K562 (cell line): Measurements from ENCODE around the gene SNRPF. TPM values are rescaled to one million over a fixed set of nuclear protein-coding genes. Genes with fewer than 3 reads are reported as not detected.
A peak's percentile ranks its signal among the peaks of the same experiment; 100 is the strongest.

Experiments used
- ATAC-seq: fragments of 200-7000 bp; cut with Tn5 transposase; 3 replicates; pipeline ENCODE4 v1.9.1; 2020; ENCODE audit warnings: moderate library complexity
- BruUV-seq: library from RNA; stranded (reverse); fragments of 400-500 nt; replicated peaks from 2 replicates; lab custom pipeline; 2021; lab: Mats Ljungman, UMichigan
- CTCF ChIA-PET: fragments of 300-600 bp; formaldehyde crosslinking; extraction: SDS; loops from one replicate; lab custom pipeline; 2021; ENCODE audit warnings: low intra/inter-chr PET ratio; lab: Yijun Ruan, JAX
- POLR2A ChIA-PET: fragments of 300-600, 350-650 bp; sonication (Branson Sonifier 250); formaldehyde crosslinking; extraction: SDS; loops from one replicate; lab custom pipeline; 2021; ENCODE audit warnings: antibody characterized with exemption, inconsistent platforms; lab: Yijun Ruan, JAX
- DNase-seq, 4 experiments: peaks; one replicate each; pipeline versions ENCODE4 v3.0.0 to v3.0.0-alpha.2; 2011 to 2018; ENCODE audit warnings: low spot score in 3 of 4, mixed read lengths in 3 of 4; ENCODE audit errors: extremely low read depth in 1 of 4
- FAIRE-seq: peaks from 2 replicates; lab custom pipeline; 2011; peaks lifted over from hg19 to GRCh38; lab: Jason Lieb, UNC
- H2AFZ ChIP-seq: 2 replicates; pipeline ENCODE4 v1.6.0; 2011; ENCODE audit warnings: low read depth, low read length, control low read depth, inconsistent platforms
- H3K27ac ChIP-seq: fragments of 200-600 bp; 3 replicates; pipeline ENCODE4 v1.8.0; 2011; ENCODE audit warnings: low read depth, mild to moderate bottlenecking, control low read depth, inconsistent platforms, low read length, moderate library complexity, mixed read lengths; ENCODE audit errors: extremely low read depth
- H3K27me3 ChIP-seq, 2 experiments: fragments of 300-600 bp in 1 of 2; 2 replicates in 1 of 2; 3 replicates in 1 of 2; pipeline versions ENCODE4 v1.6.0 to v1.8.0; 2011; ENCODE audit warnings: inconsistent platforms in 2 of 2, low read length in 2 of 2, mild to moderate bottlenecking in 1 of 2, mixed read lengths in 1 of 2, moderate library complexity in 1 of 2; ENCODE audit not compliant: control insufficient read depth in 2 of 2, insufficient read depth in 2 of 2
- H3K36me3 ChIP-seq: fragments of 300-600 bp; 3 replicates; pipeline ENCODE4 v1.8.0; 2011; ENCODE audit warnings: mild to moderate bottlenecking, low read length, inconsistent platforms; ENCODE audit not compliant: control insufficient read depth, insufficient read depth
- H3K4me1 ChIP-seq, 2 experiments: fragments of 200-600 bp in 1 of 2; replicated peaks in 1 of 2; 2 replicates in 1 of 2; 3 replicates in 1 of 2; pipeline versions ENCODE4 v1.5.1 to v1.8.0; 2011; ENCODE audit warnings: inconsistent platforms in 2 of 2, low read length in 2 of 2, mild to moderate bottlenecking in 1 of 2, mixed read lengths in 1 of 2, moderate library complexity in 1 of 2; ENCODE audit not compliant: control insufficient read depth in 2 of 2, insufficient read depth in 2 of 2
- H3K4me2 ChIP-seq: 2 replicates; pipeline ENCODE4 v1.6.1; 2011; ENCODE audit warnings: low read length, control low read depth, inconsistent platforms, mixed read lengths; ENCODE audit not compliant: insufficient read depth
- H3K4me3 ChIP-seq: fragments of 200-600 bp; sonication (generic), shearing (Covaris generic); 2 replicates; pipeline ENCODE4 v1.5.1; 2016; ENCODE audit warnings: control low read depth, inconsistent platforms
- H3K79me2 ChIP-seq: fragments of 200-600 bp; 3 replicates; pipeline ENCODE4 v1.8.0; 2011; ENCODE audit warnings: low read length, inconsistent platforms; ENCODE audit not compliant: control insufficient read depth, insufficient read depth
- H3K9ac ChIP-seq, 2 experiments: 2 replicates each; pipeline versions ENCODE4 v1.6.0 to v1.6.1; 2011; ENCODE audit warnings: low read depth in 2 of 2, low read length in 2 of 2, control low read depth in 1 of 2, inconsistent platforms in 1 of 2, mild to moderate bottlenecking in 1 of 2, mixed read lengths in 1 of 2; ENCODE audit not compliant: insufficient read depth in 1 of 2
- H3K9me1 ChIP-seq: one replicate; pipeline ENCODE4 v1.6.0; 2011; ENCODE audit warnings: inconsistent platforms, mild to moderate bottlenecking, low read length, moderate library complexity; ENCODE audit not compliant: control insufficient read depth, insufficient read depth
- H3K9me3 ChIP-seq: replicated peaks from 2 replicates; pipeline ENCODE4 v1.5.1; 2011; ENCODE audit warnings: low read depth, low read length, inconsistent platforms; ENCODE audit not compliant: control insufficient read depth, insufficient read depth
- H4K20me1 ChIP-seq: replicated peaks from 2 replicates; pipeline ENCODE4 v1.6.1; 2011; ENCODE audit warnings: low read length, inconsistent platforms, mixed read lengths; ENCODE audit not compliant: control insufficient read depth, insufficient read depth
- BCL6 ChIP-seq: fragments of 250-450 bp; sonication (Bioruptor Pico); IDR thresholded peaks from 2 replicates; pipeline ENCODE4 v1.4.0; 2020
- BDP1 ChIP-seq: IDR thresholded peaks from 3 replicates; pipeline ENCODE4 v1.6.1; 2011; ENCODE audit not compliant: insufficient read length, insufficient read depth
- C11orf30 ChIP-seq: fragments of 450-650 bp; IDR thresholded peaks from 2 replicates; pipeline ENCODE4 v1.6.1; 2016; ENCODE audit warnings: low read depth, mild to moderate bottlenecking
- MAFG ChIP-seq: fragments of 450-650 bp; conservative IDR thresholded peaks from 2 replicates; pipeline ENCODE4 v1.6.1; 2016; ENCODE audit warnings: missing genetic modification characterization, missing compliant biosample characterization
- MCM2 ChIP-seq: fragments of 450-650 bp; IDR thresholded peaks from 2 replicates; pipeline ENCODE4 v1.6.1; 2017; ENCODE audit warnings: low read depth, mild to moderate bottlenecking
- NELFE ChIP-seq: IDR thresholded peaks from 2 replicates; pipeline ENCODE4 v1.6.1; 2011; ENCODE audit warnings: mild to moderate bottlenecking; ENCODE audit not compliant: insufficient read depth, insufficient read length
- PCBP1 ChIP-seq: fragments of 200-400 bp; formaldehyde crosslinking; IDR thresholded peaks from 2 replicates; pipeline ENCODE4 v1.6.1; 2018; ENCODE audit warnings: mild to moderate bottlenecking, low read depth, low read length; ENCODE audit not compliant: poor library complexity, severe bottlenecking
- PTRF ChIP-seq: fragments of 450-650 bp; IDR thresholded peaks from 2 replicates; pipeline ENCODE4 v1.6.1; 2016; ENCODE audit warnings: mild to moderate bottlenecking, missing genetic modification characterization, missing compliant biosample characterization
- SMAD4 ChIP-seq: fragments of 250-450 bp; sonication (Bioruptor Pico); conservative IDR thresholded peaks from 2 replicates; pipeline ENCODE4 v1.8.0; 2021; ENCODE audit warnings: inconsistent platforms, mild to moderate bottlenecking, moderate library complexity
- SP2 ChIP-seq: IDR thresholded peaks from 2 replicates; pipeline ENCODE4 v1.6.1; 2011; ENCODE audit warnings: mild to moderate bottlenecking, low read depth, low read length, moderate library complexity; ENCODE audit not compliant: poor library complexity, severe bottlenecking; ENCODE audit errors: extremely low read depth
- SPI1 ChIP-seq: IDR thresholded peaks from 2 replicates; pipeline ENCODE4 v1.6.1; 2011; ENCODE audit warnings: low read depth, low read length, control low read depth, borderline replicate concordance
- SRSF1 ChIP-seq: fragments of 200-400 bp; formaldehyde crosslinking; IDR thresholded peaks from 2 replicates; pipeline ENCODE4 v1.6.1; 2017; ENCODE audit warnings: mild to moderate bottlenecking, low read depth, low read length, moderate library complexity
- TRIM24 ChIP-seq, 2 experiments: fragments of 450-650 bp; IDR thresholded peaks; 2 replicates each; pipeline ENCODE4 v1.6.1; 2016
- TSC22D4 ChIP-seq: fragments of 450-650 bp; IDR thresholded peaks from 2 replicates; pipeline ENCODE4 v1.6.1; 2016; ENCODE audit warnings: missing genetic modification characterization, missing biosample characterization, control low read depth
- ZNF316 ChIP-seq: fragments of 450-650 bp; IDR thresholded peaks from 2 replicates; pipeline ENCODE4 v1.6.1; 2016
- ZNF551 ChIP-seq: fragments of 250-450 bp; sonication (Bioruptor Pico); IDR thresholded peaks from 2 replicates; pipeline ENCODE4 v1.5.0; 2021; ENCODE audit warnings: mild to moderate bottlenecking, moderate library complexity
- WGBS: fragments of 100-300 bp; shearing (Covaris generic); methylation state at CpG from one replicate; pipeline ENCODE4 v1.1.6; 2016; ENCODE audit warnings: low coverage, mixed read lengths; ENCODE audit not compliant: insufficient coverage; ENCODE audit errors: missing lambda C conversion rate; 5-methylcytosine and 5-hydroxymethylcytosine counted together
- in situ Hi-C: fragments of 300-500 bp; cut with MboI; formaldehyde crosslinking; loops from 4 replicates; pipeline ENCODE4 v1.15.0; 2018; ENCODE audit warnings: inconsistent platforms, mixed read lengths
- intact Hi-C: fragments of 100-400 bp; cut with micrococcal nuclease; formaldehyde crosslinking; loops from 2 replicates; pipeline ENCODE4 v1.14.2; 2022
- polyA plus RNA-seq, 8 experiments: library from polyadenylated mRNA; depleted of rRNA in 4 of 8; stranded (reverse) in 5 of 8; unstranded in 3 of 8; fragments of >200 nt; fragmentation: Nextera tagmentation in 2 of 8; fragmentation: Illumina TruSeq in 1 of 8; extraction: Ambion mirVana in 2 of 8; extraction: Trizol in 1 of 8; gene quantifications; 2 replicates each; pipeline versions ENCODE4 v1.2.1 to v1.2.3, GENCODE V29; 2011 to 2014; ENCODE audit warnings: inconsistent platforms in 1 of 8, missing spikeins in 1 of 8
- total RNA-seq, 7 experiments: library from RNA; depleted of rRNA in 6 of 7; stranded (reverse); fragments of >200 nt in 6 of 7; fragmentation: Illumina TruSeq in 2 of 7; extraction: Trizol in 2 of 7; gene quantifications; 2 replicates each; pipeline versions ENCODE4 v1.2.1 to v1.2.3, GENCODE V29; 2011 to 2021; ENCODE audit warnings: low replicate concordance in 1 of 7
- TF ChIP-seq, protein P1 (sequence below): fragments of 450-650 bp; formaldehyde crosslinking; IDR thresholded peaks from 2 replicates; pipeline ENCODE4 v1.4.0; 2020; ENCODE audit warnings: mild to moderate bottlenecking, mixed read lengths
- TF ChIP-seq, protein P2 (sequence below): IDR thresholded peaks from 2 replicates; pipeline ENCODE4 v1.6.1; 2011; ENCODE audit not compliant: insufficient read length; ENCODE audit errors: extremely low read depth

The SNRPF gene
- total and polyA plus RNA-seq, 9 of the 15 experiments (the other 6 are each of a cell fraction or from before 2014, with no cell fraction given): 37.9 to 205 (median 93.6) TPM

DNA sequence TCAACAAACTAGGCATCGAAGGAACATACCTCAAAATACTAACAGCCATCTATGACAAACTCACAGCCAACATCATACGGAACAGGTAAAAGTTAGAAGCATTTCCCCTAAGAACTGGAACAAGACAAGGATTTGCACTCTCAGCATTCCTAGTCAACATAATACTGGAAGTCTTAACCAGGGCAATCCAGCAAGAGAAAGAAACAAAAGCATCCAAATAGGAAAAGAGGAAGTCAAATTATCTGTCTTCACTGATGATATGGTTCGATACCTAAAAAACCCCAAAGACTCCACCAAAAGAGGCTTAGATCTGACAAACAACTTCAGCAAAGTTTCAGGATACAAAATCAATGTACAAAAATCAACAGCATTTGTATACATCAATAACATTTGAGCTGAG, 51.1 kb downstream of the SNRPF start:
- ChIA-PET POLR2A (no interaction called here), CTCF (no interaction called here)
- WGBS: 0% methylated on average over 3 of the region's 3 CpGs
- TF ChIP-seq MAFG (tag): peak; percentile 43; the same call in 1 of the 2 replicates
- no peak for TF ChIP-seq PTRF (tag)
- peak; percentile 61 for TF ChIP-seq SPI1
- no peak for TF ChIP-seq SMAD4
- peak; percentile 25; the same call in 1 of the 2 replicates for TF ChIP-seq C11orf30
- peak; percentile 67 for TF ChIP-seq ZNF316
- no peak for TF ChIP-seq PCBP1
- no peak for TF ChIP-seq ZNF551
- TF ChIP-seq, protein P1, sequence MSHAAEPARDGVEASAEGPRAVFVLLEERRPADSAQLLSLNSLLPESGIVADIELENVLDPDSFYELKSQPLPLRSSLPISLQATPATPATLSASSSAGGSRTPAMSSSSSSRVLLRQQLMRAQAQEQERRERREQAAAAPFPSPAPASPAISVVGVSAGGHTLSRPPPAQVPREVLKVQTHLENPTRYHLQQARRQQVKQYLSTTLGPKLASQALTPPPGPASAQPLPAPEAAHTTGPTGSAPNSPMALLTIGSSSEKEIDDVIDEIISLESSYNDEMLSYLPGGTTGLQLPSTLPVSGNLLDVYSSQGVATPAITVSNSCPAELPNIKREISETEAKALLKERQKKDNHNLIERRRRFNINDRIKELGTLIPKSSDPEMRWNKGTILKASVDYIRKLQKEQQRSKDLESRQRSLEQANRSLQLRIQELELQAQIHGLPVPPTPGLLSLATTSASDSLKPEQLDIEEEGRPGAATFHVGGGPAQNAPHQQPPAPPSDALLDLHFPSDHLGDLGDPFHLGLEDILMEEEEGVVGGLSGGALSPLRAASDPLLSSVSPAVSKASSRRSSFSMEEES (CRISPR knock-in tag): no peak
- no peak for TF ChIP-seq BDP1
- no peak for TF ChIP-seq BCL6 (CRISPR knock-in tag)
- TF ChIP-seq SP2: no peak
- TF ChIP-seq NELFE: no peak
- no peak for TF ChIP-seq TRIM24 (IDR thresholded peaks at IDR 0.05)
- TF ChIP-seq, protein P2, sequence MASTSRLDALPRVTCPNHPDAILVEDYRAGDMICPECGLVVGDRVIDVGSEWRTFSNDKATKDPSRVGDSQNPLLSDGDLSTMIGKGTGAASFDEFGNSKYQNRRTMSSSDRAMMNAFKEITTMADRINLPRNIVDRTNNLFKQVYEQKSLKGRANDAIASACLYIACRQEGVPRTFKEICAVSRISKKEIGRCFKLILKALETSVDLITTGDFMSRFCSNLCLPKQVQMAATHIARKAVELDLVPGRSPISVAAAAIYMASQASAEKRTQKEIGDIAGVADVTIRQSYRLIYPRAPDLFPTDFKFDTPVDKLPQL: no peak
- no peak for TF ChIP-seq TSC22D4 (tag)
- TF ChIP-seq SRSF1: no peak
- no peak for TF ChIP-seq MCM2

More for the DNA sequence above, 51.1 kb downstream of the SNRPF start:
- Histone ChIP-seq H3K79me2 (no peaks in the 10 kb centered on the region), H3K27ac (no peak overlapping the region), H4K20me1 (no peaks in the 10 kb centered on the region), H3K36me3 (no peaks in the 10 kb centered on the region), H3K9ac (no peak overlapping the region), H3K27me3 (no peaks in the 10 kb centered on the region; a peak in 1 of 5 replicates), H3K4me1 (no peaks in the 10 kb centered on the region), H3K4me3 (no peak overlapping the region), H3K9me3 (no peaks in the 10 kb centered on the region), H3K9me1 (no peaks in the 10 kb centered on the region), H2AFZ (no peak overlapping the region), H3K4me2 (no peak overlapping the region)
- BruUV-seq: no TSS peak
- DNase-seq (no peak), FAIRE-seq (no peak), ATAC-seq (no peak)
- intact Hi-C loops: loop anchor here (10.0 kb wide), 1 partner anchor 305 kb away; no protein-coding TSS in a partner anchor
- in situ Hi-C loops: no loop called here
